Measurements from ENCODE around the gene FBXW5. TPM values are rescaled to one million over a fixed set of nuclear protein-coding genes. Genes with fewer than 3 reads are reported as not detected.

Gene FBXW5
- total and polyA plus RNA-seq, 9 of the 15 experiments (the other 6 are each of a cell fraction or from before 2014, with no cell fraction given), result 0.21 to 128 (median 37.0) TPM

DNA sequence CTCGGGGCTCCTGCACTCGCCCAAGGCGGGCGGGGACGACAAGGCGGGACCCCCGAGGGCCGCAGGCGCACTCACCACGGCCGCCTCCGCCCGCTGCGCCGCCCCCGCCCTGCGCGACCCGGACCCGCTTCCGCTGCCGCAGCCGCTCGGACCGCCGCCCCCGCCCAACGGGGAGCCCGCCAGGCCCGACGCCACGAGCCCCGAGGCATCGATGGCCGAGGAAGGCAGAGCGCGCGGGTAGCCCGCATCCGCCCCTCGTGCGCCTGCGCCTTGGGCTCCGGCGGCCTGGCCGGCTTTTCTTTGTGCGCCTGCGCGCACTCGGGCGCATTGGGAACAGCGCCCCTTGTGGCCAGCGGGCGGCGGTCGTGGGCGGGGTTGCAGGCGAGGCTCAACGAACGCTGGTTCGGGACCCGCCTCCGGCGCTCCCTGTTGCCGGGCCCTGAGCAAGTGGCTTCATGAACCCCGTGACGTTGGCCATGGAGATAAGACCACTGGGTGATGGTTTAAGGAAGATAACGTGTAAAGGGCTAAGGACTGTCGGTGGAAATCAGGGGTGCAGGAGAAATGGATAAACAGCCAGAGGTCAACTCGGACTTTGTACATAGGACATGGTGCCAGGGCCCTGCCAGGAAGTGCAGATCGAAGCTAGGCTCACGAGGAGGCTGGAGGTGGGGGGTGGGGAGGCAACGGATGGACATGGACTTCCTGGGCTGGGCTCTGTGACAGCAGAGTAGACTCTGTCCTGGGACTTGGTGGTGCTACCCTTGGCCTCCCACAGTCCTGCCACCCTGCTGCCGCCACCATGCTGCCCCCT lies at the start of gene FBXW5, which contains the start of gene C8G (continued):
- TF ChIP-seq, protein P1, sequence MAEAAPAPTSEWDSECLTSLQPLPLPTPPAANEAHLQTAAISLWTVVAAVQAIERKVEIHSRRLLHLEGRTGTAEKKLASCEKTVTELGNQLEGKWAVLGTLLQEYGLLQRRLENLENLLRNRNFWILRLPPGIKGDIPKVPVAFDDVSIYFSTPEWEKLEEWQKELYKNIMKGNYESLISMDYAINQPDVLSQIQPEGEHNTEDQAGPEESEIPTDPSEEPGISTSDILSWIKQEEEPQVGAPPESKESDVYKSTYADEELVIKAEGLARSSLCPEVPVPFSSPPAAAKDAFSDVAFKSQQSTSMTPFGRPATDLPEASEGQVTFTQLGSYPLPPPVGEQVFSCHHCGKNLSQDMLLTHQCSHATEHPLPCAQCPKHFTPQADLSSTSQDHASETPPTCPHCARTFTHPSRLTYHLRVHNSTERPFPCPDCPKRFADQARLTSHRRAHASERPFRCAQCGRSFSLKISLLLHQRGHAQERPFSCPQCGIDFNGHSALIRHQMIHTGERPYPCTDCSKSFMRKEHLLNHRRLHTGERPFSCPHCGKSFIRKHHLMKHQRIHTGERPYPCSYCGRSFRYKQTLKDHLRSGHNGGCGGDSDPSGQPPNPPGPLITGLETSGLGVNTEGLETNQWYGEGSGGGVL (CRISPR knock-in tag; IDR thresholded peaks at IDR 0.05), result no peak
- TF ChIP-seq RBM39 (optimal IDR thresholded peaks at IDR 0.05; ENCODE audit: low read depth, low read length) (no peak), ADNP (tag; IDR thresholded peaks at IDR 0.05) (no peak), ILK (tag; IDR thresholded peaks at IDR 0.05; ENCODE audit: borderline replicate concordance, low read depth) (no peak), NELFE (IDR thresholded peaks at IDR 0.05; ENCODE audit: insufficient read depth, insufficient read length) (no peak), ZNF41 (CRISPR knock-in tag; conservative IDR thresholded peaks at IDR 0.05) (no peak), GTF2A2 (tag; IDR thresholded peaks at IDR 0.05) (no peak), FOXK1 (CRISPR knock-in tag; IDR thresholded peaks at IDR 0.05; ENCODE audit: borderline replicate concordance) (0 out of 2 replicates have a peak, but pooled peaks have one; percentile 41), MYC (IDR thresholded peaks at IDR 0.05; ENCODE audit: low read depth, low read length) (peak; percentile 71), MYC (CRISPR knock-in tag; IDR thresholded peaks at IDR 0.05; ENCODE audit: borderline replicate concordance, low read depth) (no peak; the same call in 1 of the 2 replicates), HIVEP1 (CRISPR knock-in tag; IDR thresholded peaks at IDR 0.05) (peak; percentile 80; the same call in 1 of the 2 replicates), NFXL1 (CRISPR knock-in tag; IDR thresholded peaks at IDR 0.05) (no peak), CEBPB (tag; IDR thresholded peaks at IDR 0.05) (no peak), LCOR (CRISPR knock-in tag; IDR thresholded peaks at IDR 0.05) (0 out of 2 replicates have a peak, but pooled peaks have one; percentile 35), POLR2H (tag; IDR thresholded peaks at IDR 0.05; ENCODE audit: low read depth) (no peak), MXI1 (IDR thresholded peaks at IDR 0.05; ENCODE audit: low read depth, low read length) (0 out of 2 replicates have a peak, but pooled peaks have one; percentile 1), PML (IDR thresholded peaks at IDR 0.05; ENCODE audit: low read length) (no peak), EP300 (IDR thresholded peaks at IDR 0.05; ENCODE audit: low read length) (peak; percentile 59)
- TF ChIP-seq, protein P2, sequence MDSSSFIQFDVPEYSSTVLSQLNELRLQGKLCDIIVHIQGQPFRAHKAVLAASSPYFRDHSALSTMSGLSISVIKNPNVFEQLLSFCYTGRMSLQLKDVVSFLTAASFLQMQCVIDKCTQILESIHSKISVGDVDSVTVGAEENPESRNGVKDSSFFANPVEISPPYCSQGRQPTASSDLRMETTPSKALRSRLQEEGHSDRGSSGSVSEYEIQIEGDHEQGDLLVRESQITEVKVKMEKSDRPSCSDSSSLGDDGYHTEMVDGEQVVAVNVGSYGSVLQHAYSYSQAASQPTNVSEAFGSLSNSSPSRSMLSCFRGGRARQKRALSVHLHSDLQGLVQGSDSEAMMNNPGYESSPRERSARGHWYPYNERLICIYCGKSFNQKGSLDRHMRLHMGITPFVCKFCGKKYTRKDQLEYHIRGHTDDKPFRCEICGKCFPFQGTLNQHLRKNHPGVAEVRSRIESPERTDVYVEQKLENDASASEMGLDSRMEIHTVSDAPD (CRISPR knock-in tag; IDR thresholded peaks at IDR 0.05), result no peak
- TF ChIP-seq, protein P3, sequence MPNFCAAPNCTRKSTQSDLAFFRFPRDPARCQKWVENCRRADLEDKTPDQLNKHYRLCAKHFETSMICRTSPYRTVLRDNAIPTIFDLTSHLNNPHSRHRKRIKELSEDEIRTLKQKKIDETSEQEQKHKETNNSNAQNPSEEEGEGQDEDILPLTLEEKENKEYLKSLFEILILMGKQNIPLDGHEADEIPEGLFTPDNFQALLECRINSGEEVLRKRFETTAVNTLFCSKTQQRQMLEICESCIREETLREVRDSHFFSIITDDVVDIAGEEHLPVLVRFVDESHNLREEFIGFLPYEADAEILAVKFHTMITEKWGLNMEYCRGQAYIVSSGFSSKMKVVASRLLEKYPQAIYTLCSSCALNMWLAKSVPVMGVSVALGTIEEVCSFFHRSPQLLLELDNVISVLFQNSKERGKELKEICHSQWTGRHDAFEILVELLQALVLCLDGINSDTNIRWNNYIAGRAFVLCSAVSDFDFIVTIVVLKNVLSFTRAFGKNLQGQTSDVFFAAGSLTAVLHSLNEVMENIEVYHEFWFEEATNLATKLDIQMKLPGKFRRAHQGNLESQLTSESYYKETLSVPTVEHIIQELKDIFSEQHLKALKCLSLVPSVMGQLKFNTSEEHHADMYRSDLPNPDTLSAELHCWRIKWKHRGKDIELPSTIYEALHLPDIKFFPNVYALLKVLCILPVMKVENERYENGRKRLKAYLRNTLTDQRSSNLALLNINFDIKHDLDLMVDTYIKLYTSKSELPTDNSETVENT (CRISPR knock-in tag; IDR thresholded peaks at IDR 0.05), result peak; percentile 46
- TF ChIP-seq, protein P4, sequence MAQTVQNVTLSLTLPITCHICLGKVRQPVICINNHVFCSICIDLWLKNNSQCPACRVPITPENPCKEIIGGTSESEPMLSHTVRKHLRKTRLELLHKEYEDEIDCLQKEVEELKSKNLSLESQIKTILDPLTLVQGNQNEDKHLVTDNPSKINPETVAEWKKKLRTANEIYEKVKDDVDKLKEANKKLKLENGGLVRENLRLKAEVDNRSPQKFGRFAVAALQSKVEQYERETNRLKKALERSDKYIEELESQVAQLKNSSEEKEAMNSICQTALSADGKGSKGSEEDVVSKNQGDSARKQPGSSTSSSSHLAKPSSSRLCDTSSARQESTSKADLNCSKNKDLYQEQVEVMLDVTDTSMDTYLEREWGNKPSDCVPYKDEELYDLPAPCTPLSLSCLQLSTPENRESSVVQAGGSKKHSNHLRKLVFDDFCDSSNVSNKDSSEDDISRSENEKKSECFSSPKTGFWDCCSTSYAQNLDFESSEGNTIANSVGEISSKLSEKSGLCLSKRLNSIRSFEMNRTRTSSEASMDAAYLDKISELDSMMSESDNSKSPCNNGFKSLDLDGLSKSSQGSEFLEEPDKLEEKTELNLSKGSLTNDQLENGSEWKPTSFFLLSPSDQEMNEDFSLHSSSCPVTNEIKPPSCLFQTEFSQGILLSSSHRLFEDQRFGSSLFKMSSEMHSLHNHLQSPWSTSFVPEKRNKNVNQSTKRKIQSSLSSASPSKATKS (CRISPR knock-in tag; IDR thresholded peaks at IDR 0.05), result no peak

Data from K562 (cell line).